GM18511 (cell line): ENCODE data around the gene DENND1A.
"Not testable (repeated sequence)": the region's sequence is repeated elsewhere in the genome, so short reads cannot be mapped to it uniquely, and the experiment has no call there.

Experiments used
- ATAC-seq: cut with Tn5 transposase; IDR thresholded peaks from one replicate; pipeline ENCODE4 v1.9.1; 2021; ENCODE audit warnings: mild to moderate bottlenecking, moderate library complexity; ENCODE audit not compliant: unreplicated experiment

Gene DENND1A

GRCh38 chr9:123402981-123403509, 526.9 kb downstream of the DENND1A start:
- ATAC-seq, result no peak

- no peak for ATAC-seq
Observed at GRCh38 chr9:123401879-123402513, 527.9 kb downstream of the DENND1A start.

- ATAC-seq, result no peak
Observed at GRCh38 chr9:123400926-123401503, 528.9 kb downstream of the DENND1A start.

GRCh38 chr9:123399803-123400378, 530.0 kb downstream of the DENND1A start:
- ATAC-seq, result no peak

- ATAC-seq, result not testable (repeated sequence)
Observed at GRCh38 chr9:123398938-123399337, 531.0 kb downstream of the DENND1A start.

GRCh38 chr9:123397975-123398374, 532.0 kb downstream of the DENND1A start:
- no peak for ATAC-seq

- ATAC-seq, result no peak
Observed at GRCh38 chr9:123395689-123396511, 534.0 kb downstream of the DENND1A start.

- ATAC-seq, result no peak
Observed at GRCh38 chr9:123395276-123395688, 534.6 kb downstream of the DENND1A start.

- no peak for ATAC-seq
Observed at GRCh38 chr9:123394291-123395235, 535.4 kb downstream of the DENND1A start.

GRCh38 chr9:123392802-123393201, 537.1 kb downstream of the DENND1A start:
- ATAC-seq, result no peak

- no peak for ATAC-seq
Observed at GRCh38 chr9:123391946-123392345, 538.0 kb downstream of the DENND1A start.

- ATAC-seq, result no peak
Observed at GRCh38 chr9:123391233-123391632, 538.7 kb downstream of the DENND1A start.

GRCh38 chr9:123390337-123391135, 539.4 kb downstream of the DENND1A start:
- no peak for ATAC-seq

- no peak for ATAC-seq
Observed at GRCh38 chr9:123389698-123390097, 540.2 kb downstream of the DENND1A start.

- ATAC-seq, result no peak
Observed at GRCh38 chr9:123389070-123389469, 540.9 kb downstream of the DENND1A start.

GRCh38 chr9:123387686-123388085, 542.2 kb downstream of the DENND1A start:
- ATAC-seq, result no peak

- no peak for ATAC-seq
Observed at GRCh38 chr9:123383512-123384170, 546.3 kb downstream of the DENND1A start.

GRCh38 chr9:123382653-123383511, 547.0 kb downstream of the DENND1A start:
- no peak for ATAC-seq
